HG03097 (cell line): ENCODE measurements around the gene ZYG11B.
"Not testable (repeated sequence)": the region's sequence is repeated elsewhere in the genome, so short reads cannot be mapped to it uniquely, and the experiment has no call there.

Source experiments
- ATAC-seq: cut with Tn5 transposase; IDR thresholded peaks from one replicate; pipeline ENCODE4 v1.9.1; 2021; ENCODE audit not compliant: unreplicated experiment, low FRiP score

ZYG11B gene

GRCh38 chr1:52751589-52752483 lies 25.6 kb downstream of the ZYG11B start:
- ATAC-seq = no peak

GRCh38 chr1:52752484-52752826 lies 26.2 kb downstream of the ZYG11B start:
- no peak for ATAC-seq

DNA sequence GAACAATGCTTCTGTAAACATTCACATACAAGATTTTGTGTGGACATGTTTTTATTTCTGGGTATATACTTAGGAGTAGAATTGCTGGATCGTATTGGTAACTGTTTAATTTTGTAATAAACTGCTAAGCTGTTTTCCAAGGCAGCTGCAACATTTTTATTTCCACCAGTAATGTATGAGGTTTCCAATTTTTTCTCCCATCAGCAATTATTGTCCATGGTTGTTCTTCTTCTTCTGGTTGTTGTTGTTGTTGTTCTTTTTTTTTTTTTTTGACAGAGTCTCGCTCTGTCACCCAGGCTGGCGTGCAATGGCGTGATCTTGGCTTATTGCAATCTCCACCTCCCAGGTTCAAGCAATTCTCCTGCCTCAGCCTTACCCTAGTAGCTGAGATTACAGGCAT lies 26.9 kb downstream of the ZYG11B start:
- ATAC-seq = no peak

GRCh38 chr1:52756020-52756419 lies 29.8 kb downstream of the ZYG11B start:
- no peak for ATAC-seq

- ATAC-seq = no peak
These were observed 33.7 kb downstream of the ZYG11B start for GRCh38 chr1:52759908-52760307.

- ATAC-seq = no peak
These were observed 41.5 kb downstream of the ZYG11B start for GRCh38 chr1:52767596-52768280.

- ATAC-seq = no peak
These were observed 43.2 kb downstream of the ZYG11B start for GRCh38 chr1:52769346-52770033.

DNA sequence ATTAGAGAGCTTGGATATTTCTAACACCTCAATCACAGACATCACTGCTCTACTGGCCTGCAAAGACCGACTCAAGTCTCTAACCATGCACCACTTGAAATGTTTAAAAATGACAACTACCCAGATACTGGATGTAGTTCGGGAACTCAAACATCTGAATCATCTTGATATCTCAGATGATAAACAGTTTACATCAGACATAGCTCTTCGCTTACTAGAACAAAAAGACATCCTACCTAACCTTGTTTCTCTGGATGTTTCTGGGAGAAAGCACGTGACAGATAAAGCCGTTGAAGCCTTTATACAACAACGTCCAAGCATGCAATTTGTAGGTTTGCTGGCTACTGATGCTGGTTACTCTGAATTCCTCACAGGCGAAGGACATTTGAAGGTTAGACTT lies 45.1 kb downstream of the ZYG11B start:
- ATAC-seq = no peak

DNA sequence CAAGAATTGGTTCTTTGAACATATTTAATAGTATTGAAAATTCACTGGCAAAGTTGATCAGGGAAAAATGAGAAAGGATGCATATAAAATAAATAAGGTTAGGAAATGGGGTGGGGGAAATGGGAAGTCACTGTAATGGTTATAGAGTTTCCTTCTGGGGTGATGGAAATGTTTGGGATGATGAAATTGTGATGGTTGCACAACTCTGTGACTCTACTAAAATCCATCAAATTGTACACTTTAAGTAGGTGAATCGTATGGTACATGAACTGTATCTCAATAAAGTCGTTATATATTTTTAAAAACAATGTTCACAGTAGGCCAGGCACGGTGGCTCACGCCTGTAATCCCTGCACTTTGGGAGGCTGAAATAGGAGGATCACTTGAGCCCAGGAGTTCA lies 59.9 kb downstream of the ZYG11B start:
- no peak for ATAC-seq

- not testable (repeated sequence) for ATAC-seq
These were observed 64.2 kb downstream of the ZYG11B start for GRCh38 chr1:52790429-52790828.

DNA sequence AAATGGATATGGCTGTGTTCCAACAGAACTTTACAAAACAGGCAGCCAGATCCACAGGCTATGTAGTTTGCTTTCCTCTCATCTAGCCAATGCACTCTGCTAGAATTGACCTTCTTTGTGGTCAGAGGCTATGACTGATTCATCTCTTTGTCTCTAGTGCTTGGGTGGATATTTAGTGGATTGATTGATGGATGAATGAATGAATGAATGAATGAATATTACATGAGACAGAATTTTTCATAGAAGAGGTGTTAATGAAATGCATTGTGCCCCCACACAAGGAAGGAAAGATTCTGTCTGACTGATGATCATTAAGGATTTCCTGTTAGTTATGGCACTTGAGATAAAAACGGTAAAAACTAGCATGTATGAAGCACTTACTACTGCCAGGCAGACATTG lies 65.8 kb downstream of the ZYG11B start:
- ATAC-seq = no peak

DNA sequence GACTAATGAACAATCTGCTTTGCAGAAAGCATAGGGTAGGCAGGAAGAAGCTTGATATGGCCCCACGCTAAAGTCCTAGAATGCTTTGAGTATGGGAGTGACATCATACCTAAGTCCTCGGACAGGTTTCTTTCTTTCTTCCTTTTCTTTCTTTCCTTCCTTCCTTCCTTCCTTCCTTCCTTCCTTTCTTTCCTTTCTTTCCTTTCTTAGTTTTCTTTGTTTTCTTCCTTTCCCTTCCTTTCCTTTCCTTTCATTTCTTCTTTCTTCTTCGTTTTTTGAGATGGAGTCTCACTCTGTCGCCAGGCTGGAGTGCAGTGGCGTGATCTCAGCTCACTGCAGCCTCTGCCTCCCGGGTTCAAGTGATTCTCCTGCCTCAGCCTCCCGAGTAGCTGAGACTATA lies 67.5 kb downstream of the ZYG11B start:
- ATAC-seq = not testable (repeated sequence)

DNA sequence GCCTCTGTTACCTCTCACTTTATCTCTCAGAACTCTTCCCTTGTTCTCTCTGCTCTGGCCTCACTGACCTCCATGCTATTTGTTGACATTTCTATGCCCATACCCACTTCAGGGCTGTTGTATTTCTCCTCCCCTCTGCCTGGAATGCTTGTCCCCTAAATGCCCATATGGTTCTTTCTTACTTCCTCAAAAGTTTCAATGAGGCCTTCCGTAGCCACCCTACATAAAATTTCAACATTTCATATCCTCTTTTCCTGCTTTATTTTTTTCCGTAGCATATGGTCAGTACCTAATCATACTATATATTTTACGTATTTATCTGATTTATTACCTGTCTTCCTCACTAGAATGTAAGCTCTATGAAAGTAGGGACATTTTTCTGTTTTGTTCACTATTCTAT lies 69.2 kb downstream of the ZYG11B start:
- ATAC-seq = no peak

- no peak for ATAC-seq
These were observed 72.1 kb downstream of the ZYG11B start for GRCh38 chr1:52798331-52798730.

DNA sequence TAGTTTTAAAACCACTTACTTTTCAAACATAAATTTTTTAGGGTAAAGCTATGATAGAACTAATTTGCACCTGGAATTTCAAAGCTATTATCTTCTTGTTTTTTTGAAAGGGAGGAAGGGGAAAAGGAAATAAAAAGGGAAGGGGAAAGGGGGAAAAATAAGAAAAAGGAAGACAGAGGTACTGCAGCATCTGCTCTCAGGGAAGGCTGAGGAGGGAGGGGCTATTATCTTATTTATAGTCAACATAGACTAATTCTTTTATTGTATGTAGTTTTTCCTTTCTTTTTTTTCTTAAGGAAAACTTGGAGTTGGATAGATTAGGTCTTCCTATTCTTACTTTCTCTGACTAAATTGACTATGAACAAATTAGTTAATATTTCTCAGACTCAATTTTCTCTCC lies 74.8 kb downstream of the ZYG11B start:
- ATAC-seq = no peak

- ATAC-seq = not testable (repeated sequence)
These were observed 77.8 kb downstream of the ZYG11B start for GRCh38 chr1:52804083-52804482.

GRCh38 chr1:52814465-52814864 lies 88.2 kb downstream of the ZYG11B start:
- no peak for ATAC-seq

GRCh38 chr1:52820830-52821229 lies 94.6 kb downstream of the ZYG11B start:
- ATAC-seq = not testable (repeated sequence)

- ATAC-seq = no peak
These were observed 99.6 kb downstream of the ZYG11B start for GRCh38 chr1:52825868-52826267.

GRCh38 chr1:52834798-52835197 lies 108.5 kb downstream of the ZYG11B start:
- no peak for ATAC-seq

- no peak for ATAC-seq
These were observed 109.8 kb downstream of the ZYG11B start for GRCh38 chr1:52836035-52836434.
